ENCODE measurements around the gene RFX4. TPM values are rescaled to one million over a fixed set of nuclear protein-coding genes. Genes with fewer than 3 reads are reported as not detected.
A peak's percentile ranks its signal among the peaks of the same experiment; 100 is the strongest.

RFX4 gene
- total and polyA plus RNA-seq, 9 of the 15 experiments (the other 6 are each of a cell fraction or from before 2014, with no cell fraction given) = not detected

- Histone ChIP-seq H4K20me1 (replicated peaks; ENCODE audit: control insufficient read depth, insufficient read depth, low read length) (peaks cover 3% of the 10 kb centered on the region; the same call in 1 of the 2 replicates), H3K9me1 (ENCODE audit: control insufficient read depth, insufficient read depth, low read length) (no peaks in the 10 kb centered on the region), H3K9me3 (replicated peaks; ENCODE audit: control insufficient read depth, insufficient read depth, low read depth, low read length) (no peaks in the 10 kb centered on the region), H3K27ac (ENCODE audit: extremely low read depth, low read depth, low read length) (no peak overlapping the region), H3K4me3 (no peak overlapping the region), H3K9ac (ENCODE audit: insufficient read depth in 1 of 2, low read depth in 2 of 2, low read length in 2 of 2) (no peak overlapping the region), H3K27me3 (ENCODE audit: control insufficient read depth in 2 of 2, insufficient read depth in 2 of 2, low read length in 2 of 2) (peaks cover 41 to 65% of the 10 kb centered on the region in 2 experiments), H3K4me1 (replicated peaks in 1 of 2; ENCODE audit: control insufficient read depth in 2 of 2, insufficient read depth in 2 of 2, low read length in 2 of 2) (peaks cover 0 to 17% of the 10 kb centered on the region in 2 experiments; a peak in 2 of 5 replicates), H3K36me3 (ENCODE audit: control insufficient read depth, insufficient read depth, low read length) (no peaks in the 10 kb centered on the region), H3K79me2 (ENCODE audit: control insufficient read depth, insufficient read depth, low read length) (no peaks in the 10 kb centered on the region), H2AFZ (ENCODE audit: low read depth, low read length) (no peak overlapping the region), H3K4me2 (ENCODE audit: insufficient read depth, low read length) (no peak overlapping the region)
- no TSS peak for BruUV-seq (replicated peaks)
- TF ChIP-seq ETS2 (tag; IDR thresholded peaks at IDR 0.05; ENCODE audit: borderline replicate concordance, poor library complexity, severe bottlenecking) = no peak
- no peak for TF ChIP-seq SRSF9 (IDR thresholded peaks at IDR 0.05; ENCODE audit: borderline replicate concordance, low read depth, low read length)
- TF ChIP-seq ZNF408 (CRISPR knock-in tag; IDR thresholded peaks at IDR 0.05; ENCODE audit: low read depth) = no peak
- TF ChIP-seq DPF2 (IDR thresholded peaks at IDR 0.05) = no peak
- no peak for TF ChIP-seq MTA1 (IDR thresholded peaks at IDR 0.05; ENCODE audit: borderline replicate concordance)
- TF ChIP-seq, protein P1, sequence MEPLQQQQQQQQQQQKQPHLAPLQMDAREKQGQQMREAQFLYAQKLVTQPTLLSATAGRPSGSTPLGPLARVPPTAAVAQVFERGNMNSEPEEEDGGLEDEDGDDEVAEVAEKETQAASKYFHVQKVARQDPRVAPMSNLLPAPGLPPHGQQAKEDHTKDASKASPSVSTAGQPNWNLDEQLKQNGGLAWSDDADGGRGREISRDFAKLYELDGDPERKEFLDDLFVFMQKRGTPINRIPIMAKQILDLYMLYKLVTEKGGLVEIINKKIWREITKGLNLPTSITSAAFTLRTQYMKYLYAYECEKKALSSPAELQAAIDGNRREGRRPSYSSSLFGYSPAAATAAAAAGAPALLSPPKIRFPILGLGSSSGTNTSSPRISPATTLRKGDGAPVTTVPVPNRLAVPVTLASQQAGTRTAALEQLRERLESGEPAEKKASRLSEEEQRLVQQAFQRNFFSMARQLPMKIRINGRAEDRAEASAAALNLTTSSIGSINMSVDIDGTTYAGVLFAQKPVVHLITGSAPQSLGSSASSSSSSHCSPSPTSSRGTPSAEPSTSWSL (CRISPR knock-in tag; IDR thresholded peaks at IDR 0.05; ENCODE audit: borderline replicate concordance) = no peak
- peak; percentile 40 for TF ChIP-seq REST (IDR thresholded peaks at IDR 0.05; ENCODE audit: borderline replicate concordance)
- no peak for TF ChIP-seq REST (CRISPR knock-in tag; IDR thresholded peaks at IDR 0.05; ENCODE audit: low read depth)
- intact Hi-C loops (cut with micrococcal nuclease) (no loop called here), in situ Hi-C loops (cut with MboI) (no loop called here)
- FAIRE-seq = no peak
- DNase-seq (ENCODE audit: extremely low read depth in 1 of 4, low spot score in 3 of 4) = peak in 1 of 4 experiments; percentile 19
- ATAC-seq = peak; percentile 56; the same call in 1 of the 3 replicates
- WGBS (ENCODE audit: insufficient coverage, low coverage, missing lambda C conversion rate) = 11% methylated on average over 16 of the region's 52 CpGs
- POLR2A ChIA-PET = no interaction called here
- CTCF ChIA-PET (ENCODE audit: low intra/inter-chr PET ratio) = no interaction called here
Measured at GRCh38 chr12:106581543-106582248, 1.1 kb upstream of the RFX4 start.
